MM.1S (cell line): ENCODE measurements around the gene AFG3L2.

ENCODE experiments used
- DNase-seq: peaks from one replicate; pipeline ENCODE4 v3.0.0-alpha.2; 2015
- H2AFZ ChIP-seq: fragments of 300-600 bp; sonication (generic); 2 replicates; pipeline ENCODE4 v1.6.0; 2016; ENCODE audit warnings: antibody characterized with exemption, low read length
- H3F3A ChIP-seq: fragments of 300-600 bp; sonication (generic); 2 replicates; pipeline ENCODE4 v1.6.1; 2016; ENCODE audit warnings: mild to moderate bottlenecking, antibody characterized with exemption, low read length, moderate library complexity, mixed read lengths; ENCODE audit not compliant: insufficient read depth
- H3K27ac ChIP-seq: fragments of 300-600 bp; sonication (generic); 2 replicates; pipeline ENCODE4 v1.5.1; 2016; ENCODE audit warnings: mild to moderate bottlenecking, low read length
- H3K27me3 ChIP-seq: fragments of 300-600 bp; sonication (generic); replicated peaks from 2 replicates; pipeline ENCODE4 v1.6.0; 2016; ENCODE audit warnings: low read length; ENCODE audit not compliant: insufficient read depth
- H3K36me3 ChIP-seq: fragments of 300-600 bp; sonication (generic); replicated peaks from 2 replicates; pipeline ENCODE4 v1.6.1; 2016; ENCODE audit warnings: mild to moderate bottlenecking, low read length, mixed read lengths; ENCODE audit not compliant: insufficient read depth
- H3K4me1 ChIP-seq: fragments of 300-600 bp; sonication (generic); 2 replicates; pipeline ENCODE4 v1.6.1; 2016; ENCODE audit warnings: low read length, mixed read lengths
- H3K4me2 ChIP-seq: fragments of 300-600 bp; sonication (generic); 2 replicates; pipeline ENCODE4 v1.6.0; 2016; ENCODE audit warnings: low read depth, low read length
- H3K4me3 ChIP-seq: fragments of 300-600 bp; sonication (generic); 2 replicates; pipeline ENCODE4 v1.5.1; 2016; ENCODE audit warnings: low read length, mixed read lengths
- H3K79me2 ChIP-seq: fragments of 300-600 bp; sonication (generic); 2 replicates; pipeline ENCODE4 v1.6.1; 2016; ENCODE audit warnings: mixed run types, low read length, mixed read lengths
- H3K9ac ChIP-seq: fragments of 300-600 bp; sonication (generic); 2 replicates; pipeline ENCODE4 v1.6.1; 2016; ENCODE audit warnings: low read length, mixed read lengths
- H3K9me2 ChIP-seq: fragments of 300-600 bp; sonication (generic); replicated peaks from 2 replicates; pipeline ENCODE4 v1.6.1; 2016; ENCODE audit warnings: mild to moderate bottlenecking, low read length, mixed read lengths; ENCODE audit not compliant: insufficient read depth
- H3K9me3 ChIP-seq: fragments of 300-600 bp; sonication (generic); replicated peaks from 2 replicates; pipeline ENCODE4 v1.6.1; 2016; ENCODE audit warnings: mild to moderate bottlenecking, low read length, mixed read lengths; ENCODE audit not compliant: insufficient read depth
- H4K20me1 ChIP-seq: fragments of 300-600 bp; sonication (generic); 2 replicates; pipeline ENCODE4 v1.6.1; 2016; ENCODE audit warnings: mild to moderate bottlenecking, low read length, moderate library complexity, mixed read lengths; ENCODE audit not compliant: insufficient read depth
- EZH2 ChIP-seq: fragments of 300-600 bp; sonication (generic); optimal IDR thresholded peaks from 2 replicates; pipeline ENCODE3; 2017; ENCODE audit warnings: low read depth, mild to moderate bottlenecking, antibody characterized with exemption, low read length, mixed read lengths
- EZH2phosphoT487 ChIP-seq: fragments of 300-600 bp; sonication (generic); IDR thresholded peaks from 2 replicates; pipeline ENCODE4 v1.6.1; 2018; ENCODE audit warnings: antibody characterized with exemption, low read length
- TF ChIP-seq, protein P1 (sequence below): fragments of 300-600 bp; sonication (generic); IDR thresholded peaks from 2 replicates; pipeline ENCODE4 v1.5.1; 2016; ENCODE audit warnings: antibody characterized with exemption, low read length, mixed read lengths

AFG3L2 gene

DNA sequence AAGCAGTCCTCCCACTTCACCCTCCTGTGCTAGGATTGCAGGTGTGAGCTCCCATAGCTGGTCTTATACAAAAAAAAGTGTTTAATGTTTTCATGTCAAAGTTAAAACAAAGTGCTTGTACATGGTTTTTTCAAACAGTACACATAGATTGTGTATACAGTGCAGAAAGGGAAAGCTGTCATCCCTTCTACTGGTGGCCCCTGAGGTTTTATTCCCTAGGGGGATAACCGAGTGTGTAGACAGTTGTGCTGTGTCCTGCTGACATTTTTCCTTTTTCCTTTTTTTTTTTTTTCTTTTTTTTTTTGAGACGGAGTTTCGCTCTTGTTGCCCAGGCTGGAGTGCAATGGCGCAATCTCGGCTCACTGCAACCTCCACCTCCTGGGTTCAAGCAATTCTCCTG is 58.2 kb downstream of the AFG3L2 start:
- no peaks in the 10 kb centered on the region for H3K27me3 ChIP-seq
- no peaks in the 10 kb centered on the region for H3K36me3 ChIP-seq
- peaks cover 12% of the 10 kb centered on the region for H3K4me1 ChIP-seq
- TF ChIP-seq EZH2phosphoT487 (no peak), EZH2 (no peak)
- TF ChIP-seq, protein P1, sequence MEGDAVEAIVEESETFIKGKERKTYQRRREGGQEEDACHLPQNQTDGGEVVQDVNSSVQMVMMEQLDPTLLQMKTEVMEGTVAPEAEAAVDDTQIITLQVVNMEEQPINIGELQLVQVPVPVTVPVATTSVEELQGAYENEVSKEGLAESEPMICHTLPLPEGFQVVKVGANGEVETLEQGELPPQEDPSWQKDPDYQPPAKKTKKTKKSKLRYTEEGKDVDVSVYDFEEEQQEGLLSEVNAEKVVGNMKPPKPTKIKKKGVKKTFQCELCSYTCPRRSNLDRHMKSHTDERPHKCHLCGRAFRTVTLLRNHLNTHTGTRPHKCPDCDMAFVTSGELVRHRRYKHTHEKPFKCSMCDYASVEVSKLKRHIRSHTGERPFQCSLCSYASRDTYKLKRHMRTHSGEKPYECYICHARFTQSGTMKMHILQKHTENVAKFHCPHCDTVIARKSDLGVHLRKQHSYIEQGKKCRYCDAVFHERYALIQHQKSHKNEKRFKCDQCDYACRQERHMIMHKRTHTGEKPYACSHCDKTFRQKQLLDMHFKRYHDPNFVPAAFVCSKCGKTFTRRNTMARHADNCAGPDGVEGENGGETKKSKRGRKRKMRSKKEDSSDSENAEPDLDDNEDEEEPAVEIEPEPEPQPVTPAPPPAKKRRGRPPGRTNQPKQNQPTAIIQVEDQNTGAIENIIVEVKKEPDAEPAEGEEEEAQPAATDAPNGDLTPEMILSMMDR = no peak
- no peaks in the 10 kb centered on the region for H3K79me2 ChIP-seq
- H3K9me2 ChIP-seq = no peaks in the 10 kb centered on the region
- H3K4me2 ChIP-seq = no peak overlapping the region
- no peak overlapping the region for H3K27ac ChIP-seq
- 0 out of 2 replicates have a peak, but pooled peaks cover 4% of the 10 kb centered on the region for H3F3A ChIP-seq
- H3K9ac ChIP-seq = no peak overlapping the region
- H4K20me1 ChIP-seq = no peaks in the 10 kb centered on the region
- no peak overlapping the region for H2AFZ ChIP-seq
- no peak overlapping the region for H3K4me3 ChIP-seq
- DNase-seq = no peak
- H3K9me3 ChIP-seq = no peaks in the 10 kb centered on the region

DNA sequence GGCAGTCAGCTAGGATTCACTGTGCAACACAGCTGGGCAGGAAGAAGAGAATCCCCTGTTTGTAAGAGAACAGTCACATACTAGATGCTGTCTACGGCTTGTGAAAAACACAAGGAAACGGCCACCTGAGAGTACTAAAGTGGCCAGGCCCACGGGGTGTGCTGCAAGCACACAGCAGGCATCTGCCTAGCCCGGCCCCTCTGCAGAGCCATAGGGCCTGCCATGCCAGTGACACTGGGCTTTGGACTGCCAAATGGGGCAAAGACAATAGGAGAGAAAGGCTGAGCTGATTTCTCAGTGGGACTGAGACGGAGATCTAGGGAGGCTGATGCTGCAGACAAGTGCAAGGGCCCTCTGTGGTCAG is 58.7 kb downstream of the AFG3L2 start:
- TF ChIP-seq, protein P1 = no peak
- Histone ChIP-seq H3K27me3 (no peaks in the 10 kb centered on the region), H2AFZ (no peak overlapping the region), H3K9me3 (no peaks in the 10 kb centered on the region), H3K4me1 (peaks cover 14% of the 10 kb centered on the region), H3K4me3 (no peak overlapping the region), H3K36me3 (no peaks in the 10 kb centered on the region), H3F3A (0 out of 2 replicates have a peak, but pooled peaks cover 4% of the 10 kb centered on the region), H3K9me2 (no peaks in the 10 kb centered on the region), H3K4me2 (no peak overlapping the region), H3K27ac (no peak overlapping the region), H3K79me2 (no peaks in the 10 kb centered on the region), H4K20me1 (no peaks in the 10 kb centered on the region), H3K9ac (no peak overlapping the region)
- no peak for DNase-seq

DNA sequence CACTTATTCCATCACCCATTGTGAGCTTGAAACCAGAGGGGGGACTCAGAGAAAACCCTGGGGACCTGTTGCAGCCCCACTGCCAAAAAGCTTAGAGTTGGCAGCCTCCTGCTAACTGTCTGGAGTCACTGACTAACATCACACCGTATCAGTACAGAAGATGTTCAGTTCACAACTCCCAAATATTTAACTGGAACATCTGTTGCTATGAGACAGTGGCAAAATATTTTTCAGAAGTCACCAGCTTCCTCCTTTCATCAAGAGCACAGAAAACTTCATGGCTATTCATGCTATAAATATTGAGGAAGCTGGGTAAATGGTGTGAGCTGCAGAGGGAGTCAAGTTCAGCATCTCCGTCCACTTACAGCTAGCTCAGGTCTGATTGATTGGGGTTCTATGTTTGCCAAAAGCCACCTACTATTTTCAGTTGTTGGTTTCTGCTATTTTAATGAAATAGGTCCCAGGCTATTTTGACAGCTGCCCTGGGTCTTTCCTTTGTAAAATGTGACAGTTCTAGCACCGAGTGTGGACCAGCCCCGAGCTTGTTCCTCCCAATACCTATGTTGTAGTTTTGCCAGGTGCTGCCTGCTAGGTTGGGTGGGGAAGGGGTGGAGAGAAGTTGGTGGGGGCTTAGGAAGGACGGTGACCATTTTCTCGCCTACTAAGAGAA is 59.2 kb downstream of the AFG3L2 start:
- H3K9ac ChIP-seq = no peak overlapping the region

More for the DNA sequence above, 59.2 kb downstream of the AFG3L2 start:
- Histone ChIP-seq H3K36me3 (no peaks in the 10 kb centered on the region), H2AFZ (no peak overlapping the region), H3K4me3 (no peak overlapping the region), H3F3A (0 out of 2 replicates have a peak, but pooled peaks cover 4% of the 10 kb centered on the region), H3K27ac (no peak overlapping the region), H3K4me2 (no peak overlapping the region), H3K4me1 (peaks cover 14% of the 10 kb centered on the region), H3K79me2 (no peaks in the 10 kb centered on the region), H3K27me3 (no peaks in the 10 kb centered on the region), H3K9me3 (no peaks in the 10 kb centered on the region), H3K9me2 (no peaks in the 10 kb centered on the region), H4K20me1 (no peaks in the 10 kb centered on the region)
- DNase-seq = no peak
- TF ChIP-seq EZH2 (no peak), EZH2phosphoT487 (no peak)
- TF ChIP-seq, protein P1 = no peak
